NCI-H128 (cell line): Measurements from ENCODE around the gene CLCC1.

Experiments used
- DNase-seq: peaks from one replicate; lab custom pipeline; 2025; ENCODE audit not compliant: unreplicated experiment; lab: John Stamatoyannopoulos, UW

CLCC1 gene

DNA sequence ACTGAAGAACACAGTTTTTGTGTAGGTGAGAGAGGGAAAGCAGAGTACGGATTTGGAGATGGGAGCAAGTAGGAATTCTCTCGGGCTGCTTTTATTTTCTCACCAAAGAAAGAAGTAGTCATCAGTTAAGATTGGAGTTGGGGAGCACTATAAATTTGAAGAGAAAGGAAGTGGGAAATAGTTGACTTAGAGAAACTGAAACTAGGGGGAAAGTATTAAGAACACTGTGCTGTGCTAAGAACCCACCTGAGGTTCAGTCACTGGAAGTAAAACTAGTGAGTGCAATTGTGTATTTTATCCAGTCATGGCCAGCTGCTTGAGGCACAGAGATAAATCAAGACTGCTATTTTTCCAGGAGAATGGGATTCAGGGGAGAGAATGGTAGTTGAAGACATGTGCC lies 37.4 kb downstream of the CLCC1 start:
- no peak for DNase-seq

DNA sequence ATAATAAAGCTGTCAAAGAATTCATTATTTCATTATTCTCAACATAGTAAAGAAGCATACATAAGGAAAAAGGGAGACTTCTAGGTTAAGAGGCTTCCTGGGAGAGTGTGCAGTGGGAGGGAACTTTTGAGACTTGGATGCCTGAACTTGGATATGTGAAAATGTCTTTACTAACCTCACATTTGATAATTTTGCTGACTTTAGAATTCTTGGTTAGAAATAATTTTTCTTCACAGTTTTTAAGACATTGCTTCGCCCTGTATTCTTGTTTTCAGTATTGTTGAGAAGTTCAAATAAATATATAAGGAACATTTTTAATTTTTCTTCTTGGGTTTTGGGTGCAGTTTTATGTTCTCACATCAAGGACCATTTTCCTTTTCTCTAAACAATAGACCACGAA lies 46.5 kb downstream of the CLCC1 start:
- DNase-seq = no peak
